Activated B cell treated with CpG ODN at 0.5 μM for 24 hours (primary cell): ENCODE data around the gene CRTC3. TPM values are rescaled to one million over a fixed set of nuclear protein-coding genes. Genes with fewer than 3 reads are reported as not detected.

ENCODE experiments used
- ATAC-seq: fragments of 200-7000 bp; cut with Tn5 transposase; one replicate; pipeline ENCODE4 v1.10.0; 2021; ENCODE audit warnings: low read depth, mild to moderate bottlenecking, moderate library complexity
- CTCF ChIA-PET: fragments of 350-600 bp; sonication (Branson Sonifier 250); formaldehyde crosslinking; loops from one replicate; lab custom pipeline; 2021; ENCODE audit warnings: antibody characterized with exemption; lab: Charles Lee
- POLR2A ChIA-PET: fragments of 350-600 bp; sonication (Branson Sonifier 250); formaldehyde crosslinking; loops from one replicate; lab custom pipeline; 2021; ENCODE audit warnings: antibody characterized with exemption; lab: Charles Lee
- DNase-seq: peaks from one replicate; pipeline ENCODE4 v3.0.0; 2022
- H3K27ac Mint-ChIP-seq: one replicate; pipeline ENCODE4 v1.8.0; 2020; ENCODE audit warnings: mixed read lengths
- H3K27me3 Mint-ChIP-seq: one replicate; pipeline ENCODE4 v1.8.0; 2021; ENCODE audit warnings: mixed read lengths
- H3K36me3 Mint-ChIP-seq: one replicate; pipeline ENCODE4 v1.8.0; 2021; ENCODE audit warnings: low read depth, mixed read lengths
- H3K4me1 Mint-ChIP-seq: one replicate; pipeline ENCODE4 v1.8.0; 2021; ENCODE audit warnings: mixed read lengths
- H3K4me3 Mint-ChIP-seq: one replicate; pipeline ENCODE4 v1.8.0; 2020; ENCODE audit warnings: mild to moderate bottlenecking, mixed read lengths
- H3K9me3 Mint-ChIP-seq: one replicate; pipeline ENCODE4 v1.8.0; 2020; ENCODE audit warnings: mixed read lengths
- CTCF ChIP-seq: fragments of 200-600 bp; IDR thresholded peaks from one replicate; pipeline ENCODE4 v1.8.0; 2022; ENCODE audit warnings: antibody characterized with exemption, mild to moderate bottlenecking
- intact Hi-C: fragments of 100-400 bp; cut with micrococcal nuclease; formaldehyde crosslinking; loops from one replicate; pipeline ENCODE4 v1.15.1; 2024
- total RNA-seq: library from RNA; stranded (reverse); gene quantifications from 2 replicates; pipeline ENCODE4 v1.2.3, GENCODE V29; 2022

Gene CRTC3, protein sequence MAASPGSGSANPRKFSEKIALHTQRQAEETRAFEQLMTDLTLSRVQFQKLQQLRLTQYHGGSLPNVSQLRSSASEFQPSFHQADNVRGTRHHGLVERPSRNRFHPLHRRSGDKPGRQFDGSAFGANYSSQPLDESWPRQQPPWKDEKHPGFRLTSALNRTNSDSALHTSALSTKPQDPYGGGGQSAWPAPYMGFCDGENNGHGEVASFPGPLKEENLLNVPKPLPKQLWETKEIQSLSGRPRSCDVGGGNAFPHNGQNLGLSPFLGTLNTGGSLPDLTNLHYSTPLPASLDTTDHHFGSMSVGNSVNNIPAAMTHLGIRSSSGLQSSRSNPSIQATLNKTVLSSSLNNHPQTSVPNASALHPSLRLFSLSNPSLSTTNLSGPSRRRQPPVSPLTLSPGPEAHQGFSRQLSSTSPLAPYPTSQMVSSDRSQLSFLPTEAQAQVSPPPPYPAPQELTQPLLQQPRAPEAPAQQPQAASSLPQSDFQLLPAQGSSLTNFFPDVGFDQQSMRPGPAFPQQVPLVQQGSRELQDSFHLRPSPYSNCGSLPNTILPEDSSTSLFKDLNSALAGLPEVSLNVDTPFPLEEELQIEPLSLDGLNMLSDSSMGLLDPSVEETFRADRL
- total RNA-seq, result 54.7 and 65.0 TPM in 2 replicates

DNA sequence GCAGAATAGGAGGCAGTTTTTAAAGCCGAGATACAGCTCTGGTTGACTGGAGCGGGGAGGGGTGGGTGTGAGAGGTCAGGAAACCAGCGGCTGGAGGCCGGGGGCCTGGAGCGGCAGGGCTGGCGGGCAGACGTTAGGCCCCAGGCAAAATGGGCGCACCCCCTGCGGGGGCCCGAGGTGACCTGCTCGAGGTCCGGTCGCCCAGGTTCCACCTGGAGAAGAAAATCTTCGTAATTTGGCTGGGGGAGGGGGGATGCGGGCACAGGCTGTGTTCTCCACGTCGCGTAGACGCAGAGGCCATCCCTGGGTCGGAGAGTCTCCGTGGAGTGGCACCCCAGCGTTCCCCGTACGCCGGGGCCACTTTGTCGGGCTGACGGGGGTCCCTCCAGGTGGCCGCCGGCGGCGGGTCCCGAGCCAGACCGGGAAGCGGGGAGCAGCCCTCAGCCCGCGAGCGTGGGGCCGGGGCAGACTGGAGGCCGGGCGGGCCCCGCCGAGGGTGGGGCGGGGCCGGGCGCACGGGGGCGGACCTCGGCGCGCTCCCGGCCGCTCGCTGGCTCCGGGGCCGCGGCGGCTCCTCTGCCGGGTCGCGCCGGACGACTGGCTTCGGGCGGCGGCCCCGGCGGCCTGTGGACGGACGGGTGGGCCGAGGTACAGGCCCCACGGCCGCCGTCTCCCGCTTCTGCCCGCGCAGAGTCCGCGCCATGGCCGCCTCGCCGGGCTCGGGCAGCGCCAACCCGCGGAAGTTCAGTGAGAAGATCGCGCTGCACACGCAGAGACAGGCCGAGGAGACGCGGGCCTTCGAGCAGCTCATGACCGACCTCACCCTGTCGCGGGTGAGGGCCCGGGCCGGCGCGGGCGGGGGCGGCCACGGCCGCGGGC lies at the start of gene CRTC3:
CRTC3 (plus strand) TSS at position 553 of the 879 bp plus-strand sequence; CDS start at position 702, 149 bp downstream.
- Mint-ChIP-seq H3K4me1 (peaks cover 45% of the 10 kb centered on the region), H3K9me3 (no peaks in the 10 kb centered on the region), H3K27me3 (no peaks in the 10 kb centered on the region), H3K4me3 (peak within 1 kb of the TSS; percentile 95), H3K27ac (peak within 1 kb of the TSS; percentile 88), H3K36me3 (peaks cover 2% of the 10 kb centered on the region)
- peak; percentile 75 for DNase-seq
- POLR2A ChIA-PET, result interaction anchor here (0.6 to 3.3 kb wide), 16 partner anchors 8 to 401 kb away, joined by 3 to 28 read pairs (median 4); partner anchors contain the start of genes CIB1, GDPGP1 and IQGAP1
- TF ChIP-seq CTCF, result no peak
- CTCF ChIA-PET, result interaction anchor here (1.7 to 2.4 kb wide), 2 partner anchors 29 to 68 kb away, joined by 4 to 7 read pairs; no protein-coding TSS in a partner anchor
- intact Hi-C loops, result loop anchor here (1.0 to 5.0 kb wide), 5 partner anchors 29 to 403 kb away; partner anchors contain the start of genes BLM and HDDC3
- peak; percentile 85 for ATAC-seq

GRCh38 chr15:90481023-90481422 lies 48.7 kb upstream of the CRTC3 start:
- peaks cover 90% of the 10 kb centered on the region for H3K36me3 Mint-ChIP-seq
- peaks cover 49% of the 10 kb centered on the region for H3K4me1 Mint-ChIP-seq
- TF ChIP-seq CTCF, result no peak
- POLR2A ChIA-PET, result interaction anchor here (0.6 kb wide), 1 partner anchor 138 kb away, joined by 3 read pairs; no protein-coding TSS in a partner anchor
- H3K27ac Mint-ChIP-seq, result no peak overlapping the region
- H3K4me3 Mint-ChIP-seq, result no peak overlapping the region
- CTCF ChIA-PET, result interaction anchor here (1.5 to 7.7 kb wide), 4 partner anchors 18 to 453 kb away, joined by 3 to 77 read pairs (median 24); no protein-coding TSS in a partner anchor
- no peaks in the 10 kb centered on the region for H3K27me3 Mint-ChIP-seq
- H3K9me3 Mint-ChIP-seq, result no peaks in the 10 kb centered on the region
- DNase-seq, result no peak
- ATAC-seq, result peak; percentile 58
- intact Hi-C loops, result loop anchor here (10.0 kb wide), 1 partner anchor 214 kb away; no protein-coding TSS in a partner anchor

DNA sequence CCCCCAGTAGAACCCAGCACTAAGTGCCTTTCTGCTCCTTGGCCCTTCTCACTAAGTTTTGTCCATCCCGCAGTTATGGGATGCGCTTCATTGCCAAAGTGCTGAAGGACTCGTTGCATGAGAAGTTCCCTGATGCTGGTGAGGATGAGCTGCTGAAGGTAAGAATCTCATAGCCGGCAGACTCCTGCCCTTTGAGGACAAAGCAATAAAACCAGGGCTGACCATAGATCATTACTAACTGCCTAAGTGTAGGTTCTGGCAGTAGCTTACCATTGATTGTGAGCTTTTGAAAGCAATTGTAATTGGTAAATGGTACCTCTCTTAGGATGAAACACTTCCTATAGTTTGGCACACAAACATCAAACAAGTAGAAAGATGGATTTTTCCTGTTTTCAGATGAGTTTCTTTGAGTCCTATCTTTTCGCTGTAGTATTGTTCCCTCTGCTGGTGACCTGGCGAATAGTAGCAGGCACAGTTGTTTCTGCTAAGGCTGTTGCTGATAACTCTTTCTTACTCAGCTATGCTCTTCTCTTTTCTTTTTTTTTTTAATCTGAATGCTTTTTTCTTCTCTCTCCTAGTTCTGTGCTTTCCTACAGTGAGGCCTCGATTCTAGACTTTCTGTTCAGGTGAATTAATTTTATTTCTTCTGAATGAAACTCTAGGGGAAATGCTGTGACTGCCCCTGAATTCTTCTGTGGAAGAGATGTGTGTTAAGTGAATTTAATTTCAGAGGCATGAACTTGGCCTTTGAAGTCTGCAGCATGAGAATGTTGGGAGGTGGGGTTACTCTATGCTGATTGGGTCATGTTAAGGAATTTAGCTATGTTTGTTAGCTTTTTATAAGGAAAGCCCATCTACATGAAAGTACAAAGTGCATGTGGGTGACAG lies 47.4 kb upstream of the CRTC3 start:
- Mint-ChIP-seq H3K27ac (no peak overlapping the region), H3K27me3 (no peaks in the 10 kb centered on the region), H3K9me3 (no peaks in the 10 kb centered on the region), H3K4me3 (no peak overlapping the region), H3K36me3 (peaks cover 90% of the 10 kb centered on the region), H3K4me1 (peaks cover 48% of the 10 kb centered on the region)
- intact Hi-C loops, result loop anchor here (1.0 to 10.0 kb wide), 4 partner anchors 120 to 212 kb away; no protein-coding TSS in a partner anchor
- ChIA-PET POLR2A (interaction anchor here (0.6 to 0.9 kb wide), 2 partner anchors 10 to 120 kb away, joined by 3 read pairs; no protein-coding TSS in a partner anchor), CTCF (interaction anchor here (0.8 to 7.7 kb wide), 13 partner anchors 13 to 403 kb away, joined by 3 to 77 read pairs (median 4); no protein-coding TSS in a partner anchor)
- DNase-seq (no peak), ATAC-seq (no peak)
- TF ChIP-seq CTCF, result no peak

- H3K27ac Mint-ChIP-seq, result no peak overlapping the region
- H3K27me3 Mint-ChIP-seq, result no peaks in the 10 kb centered on the region
- DNase-seq (no peak), ATAC-seq (no peak)
- no peak for TF ChIP-seq CTCF
- ChIA-PET POLR2A (no interaction called here), CTCF (interaction anchor here (0.8 to 7.7 kb wide), 9 partner anchors 16 to 403 kb away, joined by 3 to 77 read pairs (median 8); no protein-coding TSS in a partner anchor)
- no peak overlapping the region for H3K4me3 Mint-ChIP-seq
- peaks cover 43% of the 10 kb centered on the region for H3K4me1 Mint-ChIP-seq
- intact Hi-C loops, result loop anchor here (10.0 kb wide), 1 partner anchor 212 kb away; no protein-coding TSS in a partner anchor
- H3K36me3 Mint-ChIP-seq, result peaks cover 90% of the 10 kb centered on the region
- no peaks in the 10 kb centered on the region for H3K9me3 Mint-ChIP-seq
Measured at GRCh38 chr15:90483012-90483307, 46.8 kb upstream of the CRTC3 start.
